Fibroblast of pulmonary artery (primary cell): ENCODE data around the gene CAPN9.
"Not testable (repeated sequence)": the region's sequence is repeated elsewhere in the genome, so short reads cannot be mapped to it uniquely, and the experiment has no call there.

Source experiments
- DNase-seq: peaks from one replicate; pipeline ENCODE4 v3.0.0-alpha.2; 2010; ENCODE audit warnings: low read depth
- H3K4me3 ChIP-seq: replicated peaks from 2 replicates; pipeline ENCODE4 v1.5.1; 2011; ENCODE audit warnings: low read depth, mild to moderate bottlenecking, control low read depth, low read length, moderate library complexity
- CTCF ChIP-seq: IDR thresholded peaks from 2 replicates; pipeline ENCODE4 v1.5.1; 2011; ENCODE audit warnings: mild to moderate bottlenecking, control low read depth, low read length, inconsistent platforms; ENCODE audit errors: missing control alignments

Gene CAPN9

DNA sequence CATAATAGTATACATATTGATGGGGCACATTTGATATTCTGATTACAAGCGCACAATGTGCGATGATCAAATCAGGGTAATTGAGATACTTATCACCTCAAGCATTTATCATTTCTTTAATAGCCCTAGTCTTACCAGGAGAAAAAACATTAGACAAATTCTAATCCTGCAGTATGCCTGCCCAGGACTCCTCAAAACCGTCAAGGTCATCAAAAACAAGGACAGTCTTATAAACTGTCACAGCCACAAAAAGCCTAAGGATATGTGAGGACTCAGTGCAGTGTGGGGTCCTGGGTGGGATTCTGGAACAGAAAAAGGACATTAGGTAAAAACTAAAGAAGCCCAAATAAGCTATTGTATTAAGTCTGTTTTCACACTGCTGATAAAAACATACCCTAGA, 19.1 kb downstream of the CAPN9 start:
- H3K4me3 ChIP-seq = no peak overlapping the region
- TF ChIP-seq CTCF = no peak
- no peak for DNase-seq

- not testable (repeated sequence) for H3K4me3 ChIP-seq, DNase-seq
Observed at GRCh38 chr1:230767859-230768612, 20.8 kb downstream of the CAPN9 start.

- no peak for TF ChIP-seq CTCF
- H3K4me3 ChIP-seq = no peak overlapping the region
- peak; percentile 38 for DNase-seq
Observed at GRCh38 chr1:230768903-230769570, 21.8 kb downstream of the CAPN9 start.

GRCh38 chr1:230770317-230770716, 23.1 kb downstream of the CAPN9 start:
- no peak overlapping the region for H3K4me3 ChIP-seq
- no peak for TF ChIP-seq CTCF
- no peak for DNase-seq

GRCh38 chr1:230771773-230772354, 24.7 kb downstream of the CAPN9 start:
- DNase-seq = no peak
- no peak overlapping the region for H3K4me3 ChIP-seq
- no peak for TF ChIP-seq CTCF

DNA sequence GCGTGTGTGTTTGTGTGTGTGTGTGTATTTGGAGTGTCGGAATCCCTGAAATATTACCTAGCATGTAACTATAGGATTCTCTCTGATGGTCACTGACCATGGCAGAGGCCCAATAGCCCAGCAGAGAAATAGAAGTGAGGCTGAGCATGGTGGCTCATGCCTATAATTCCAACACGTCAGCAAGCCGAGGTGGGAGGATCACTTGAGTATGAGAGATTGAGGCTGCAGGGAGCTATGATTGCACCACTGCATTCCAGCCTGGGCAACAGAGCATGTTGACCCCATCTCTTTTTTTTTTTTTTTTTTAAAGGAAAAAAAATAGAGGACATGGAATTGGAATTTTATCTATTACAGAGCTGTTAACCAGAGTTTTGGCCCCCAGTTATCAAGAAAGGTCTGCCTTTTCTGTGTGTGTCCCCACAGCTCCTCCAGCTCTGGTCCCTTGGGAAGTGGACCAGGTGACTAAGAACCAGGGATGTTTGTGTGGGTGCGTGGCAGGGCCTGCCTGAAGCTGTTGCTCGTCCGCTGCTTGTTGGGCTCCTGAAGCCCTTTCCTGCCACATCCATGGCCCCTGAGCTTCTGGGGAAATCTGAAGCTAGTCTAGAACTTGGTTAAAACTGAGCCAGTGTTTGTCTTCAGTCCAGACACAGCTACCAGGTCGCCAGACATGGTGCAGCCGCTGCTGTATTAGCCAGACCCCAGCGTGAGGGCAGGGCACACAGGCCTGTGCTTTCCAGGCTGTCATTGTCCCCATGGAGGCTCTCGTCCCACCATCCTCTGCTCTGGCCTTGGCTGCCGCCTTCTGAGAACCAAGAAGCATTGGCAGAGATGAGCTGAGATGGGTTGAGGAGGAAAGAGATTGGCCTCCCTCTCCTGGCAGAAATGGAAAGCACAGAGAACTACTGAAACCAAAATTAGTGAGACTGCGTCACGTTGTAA, 25.5 kb downstream of the CAPN9 start:
- peak; percentile 50 for DNase-seq
- no peak overlapping the region for H3K4me3 ChIP-seq

More for the DNA sequence above, 25.5 kb downstream of the CAPN9 start:
- TF ChIP-seq CTCF = peak; percentile 43
